GM12878 (cell line): ENCODE measurements around the gene AMBP. TPM values are rescaled to one million over a fixed set of nuclear protein-coding genes. Genes with fewer than 3 reads are reported as not detected.
A peak's percentile ranks its signal among the peaks of the same experiment; 100 is the strongest.

Experiments
- ATAC-seq: fragments of 200-7000 bp; cut with Tn5 transposase; 3 replicates; pipeline ENCODE4 v1.9.1; 2020; ENCODE audit warnings: mild to moderate bottlenecking, moderate library complexity
- BruUV-seq: library from RNA; stranded (reverse); fragments of 400-500 nt; replicated peaks from 2 replicates; lab custom pipeline; 2021; lab: Mats Ljungman, UMichigan
- CTCF ChIA-PET: fragments of 300-600 bp; sonication (Branson Sonifier 250); formaldehyde crosslinking; extraction: SDS; loops from one replicate; lab custom pipeline; 2021; ENCODE audit warnings: inconsistent platforms; lab: Yijun Ruan, JAX
- POLR2A ChIA-PET: fragments of 350-600 bp; formaldehyde crosslinking; extraction: SDS; loops from one replicate; lab custom pipeline; 2021; ENCODE audit warnings: inconsistent platforms; lab: Charles Lee
- RAD21 ChIA-PET: fragments of 300-600 bp; sonication (Branson Sonifier 250); formaldehyde crosslinking; loops from one replicate; lab custom pipeline; 2023; ENCODE audit warnings: antibody characterized with exemption; ENCODE audit not compliant: unreplicated experiment; lab: Charles Lee
- SMC1A ChIA-PET: fragments of 300-600 bp; sonication (Branson Sonifier 250); formaldehyde crosslinking; loops from one replicate; lab custom pipeline; 2023; ENCODE audit not compliant: unreplicated experiment, uncharacterized antibody; lab: Charles Lee
- DNase-seq: peaks from one replicate; pipeline ENCODE4 v3.0.0-alpha.2; 2011; ENCODE audit warnings: low read depth, low spot score
- FAIRE-seq: peaks from 3 replicates; lab custom pipeline; 2011; peaks lifted over from hg19 to GRCh38; lab: Jason Lieb, UNC
- H2AFZ ChIP-seq: 2 replicates; pipeline ENCODE4 v1.6.0; 2011; ENCODE audit warnings: low read depth, low read length, control low read depth; ENCODE audit not compliant: control insufficient read depth
- H3K27ac ChIP-seq: 2 replicates; pipeline ENCODE4 v1.5.1; 2011; ENCODE audit warnings: control low read depth; ENCODE audit not compliant: control insufficient read depth, insufficient read depth
- H3K27me3 ChIP-seq, 2 experiments: replicated peaks in 1 of 2; 2 replicates each; pipeline versions ENCODE4 v1.6.0 to v1.6.1; 2011; ENCODE audit warnings: low read length in 1 of 2; ENCODE audit not compliant: control insufficient read depth in 2 of 2, insufficient read depth in 2 of 2
- H3K36me3 ChIP-seq, 2 experiments: 2 replicates each; pipeline ENCODE4 v1.5.1; 2011; ENCODE audit warnings: low read length in 1 of 2; ENCODE audit not compliant: control insufficient read depth in 2 of 2, insufficient read depth in 2 of 2
- H3K4me1 ChIP-seq: 2 replicates; pipeline ENCODE4 v1.6.1; 2011; ENCODE audit warnings: mild to moderate bottlenecking, low read length, moderate library complexity, mixed read lengths; ENCODE audit not compliant: control insufficient read depth, insufficient read depth
- H3K4me2 ChIP-seq: 2 replicates; pipeline ENCODE4 v1.6.0; 2011; ENCODE audit warnings: control low read depth; ENCODE audit not compliant: control insufficient read depth, insufficient read depth
- H3K4me3 ChIP-seq: fragments of 200-600 bp; sonication (generic); 2 replicates; pipeline ENCODE4 v1.5.1; 2016
- H3K79me2 ChIP-seq: 2 replicates; pipeline ENCODE4 v1.6.0; 2011; ENCODE audit warnings: low read length; ENCODE audit not compliant: control insufficient read depth, insufficient read depth
- H3K9ac ChIP-seq: 2 replicates; pipeline ENCODE4 v1.8.0; 2011; ENCODE audit warnings: low read length, control low read depth, mixed read lengths; ENCODE audit not compliant: control insufficient read depth, insufficient read depth
- H3K9me3 ChIP-seq: replicated peaks from 3 replicates; pipeline ENCODE4 v1.5.1; 2011; ENCODE audit warnings: mild to moderate bottlenecking, low read length; ENCODE audit not compliant: control insufficient read depth, insufficient read depth
- H4K20me1 ChIP-seq: 2 replicates; pipeline ENCODE4 v1.6.0; 2011; ENCODE audit not compliant: control insufficient read depth, insufficient read depth
- ATF2 ChIP-seq: IDR thresholded peaks from 2 replicates; pipeline ENCODE4 v1.6.1; 2012; ENCODE audit warnings: low read length, inconsistent platforms
- DPF2 ChIP-seq: fragments of 450-650 bp; IDR thresholded peaks from 2 replicates; pipeline ENCODE4 v1.6.1; 2017; ENCODE audit warnings: mild to moderate bottlenecking
- E4F1 ChIP-seq: fragments of 450-650 bp; IDR thresholded peaks from 2 replicates; pipeline ENCODE4 v1.6.1; 2018; ENCODE audit warnings: borderline replicate concordance, mild to moderate bottlenecking; ENCODE audit not compliant: partially characterized antibody
- EED ChIP-seq: sonication (generic); IDR thresholded peaks from 2 replicates; pipeline ENCODE4 v1.6.1; 2016; ENCODE audit warnings: antibody characterized with exemption, low read depth
- EZH2 ChIP-seq: IDR thresholded peaks from 2 replicates; pipeline ENCODE4 v1.6.1; 2012; ENCODE audit warnings: low read depth, mild to moderate bottlenecking, control low read depth, inconsistent platforms, low read length, borderline replicate concordance; ENCODE audit not compliant: control insufficient read depth
- FOXK2 ChIP-seq: fragments of 450-650 bp; IDR thresholded peaks from 2 replicates; pipeline ENCODE4 v1.6.1; 2017; ENCODE audit warnings: mild to moderate bottlenecking, moderate library complexity
- IRF4 ChIP-seq: IDR thresholded peaks from 2 replicates; pipeline ENCODE4 v1.6.1; 2011; ENCODE audit warnings: low read depth, low read length
- MLLT1 ChIP-seq: fragments of 450-650 bp; IDR thresholded peaks from 2 replicates; pipeline ENCODE4 v1.6.1; 2016; ENCODE audit warnings: mild to moderate bottlenecking
- RAD51 ChIP-seq: fragments of 450-650 bp; IDR thresholded peaks from 2 replicates; pipeline ENCODE4 v1.6.1; 2016; ENCODE audit warnings: moderate library complexity, mild to moderate bottlenecking, inconsistent platforms
- SPI1 ChIP-seq: IDR thresholded peaks from 2 replicates; pipeline ENCODE4 v1.6.1; 2011; ENCODE audit warnings: low read depth, mild to moderate bottlenecking, low read length, moderate library complexity, borderline replicate concordance; ENCODE audit not compliant: insufficient read depth
- WRNIP1 ChIP-seq: IDR thresholded peaks from 2 replicates; pipeline ENCODE4 v1.6.1; 2011; ENCODE audit warnings: low read depth, low read length, improper control_type of control experiment, borderline replicate concordance
- WGBS: methylation state at CpG from one replicate; pipeline ENCODE4 v1.1.6; 2016; ENCODE audit warnings: low lambda C conversion rate; ENCODE audit not compliant: insufficient replicate concordance, insufficient coverage; ENCODE audit errors: missing lambda C conversion rate; 5-methylcytosine and 5-hydroxymethylcytosine counted together
- in situ Hi-C: fragments of 300-500 bp; cut with MboI; formaldehyde crosslinking; loops from 9 replicates; pipeline ENCODE4 v1.14.3; 2018; ENCODE audit warnings: mixed read lengths
- intact Hi-C: fragments of 100-400 bp; cut with micrococcal nuclease; formaldehyde crosslinking; loops from one replicate; pipeline ENCODE4 v1.14.2; 2022; ENCODE audit not compliant: unreplicated experiment
- polyA plus RNA-seq, 11 experiments: library from polyadenylated mRNA; depleted of rRNA in 4 of 11; unstranded in 6 of 11; stranded (reverse) in 5 of 11; fragments of >200 nt; fragmentation: Nextera tagmentation in 4 of 11; fragmentation: Illumina TruSeq in 1 of 11; extraction: Ambion mirVana in 4 of 11; extraction: Trizol in 1 of 11; gene quantifications; 1 replicate in 1 of 11; 2 replicates in 10 of 11; pipeline versions ENCODE4 v1.2.1 to v1.2.3, GENCODE V29; 2011 to 2016; ENCODE audit warnings: inconsistent platforms in 2 of 11, missing spikeins in 2 of 11, low read depth in 1 of 11
- total RNA-seq, 4 experiments: library from RNA; depleted of rRNA in 3 of 4; stranded (reverse); fragments of >200 nt in 3 of 4; fragmentation: Illumina TruSeq in 1 of 4; extraction: Trizol in 1 of 4; gene quantifications; 2 replicates each; pipeline versions ENCODE4 v1.2.1 to v1.2.3, GENCODE V29; 2013 to 2021

Gene AMBP
- total and polyA plus RNA-seq, 10 of the 15 experiments (the other 5 are each of a cell fraction or from before 2014, with no cell fraction given), result 0.11 to 2.3 (median 0.18) TPM; not detected in 7

- ChIA-PET SMC1A (no interaction called here), RAD21 (no interaction called here), CTCF (no interaction called here), POLR2A (no interaction called here)
- Histone ChIP-seq H3K36me3 (no peaks in the 10 kb centered on the region), H2AFZ (no peak overlapping the region), H3K9ac (no peak overlapping the region), H3K27ac (no peak overlapping the region), H3K9me3 (no peaks in the 10 kb centered on the region; the same call in 2 of the 3 replicates), H3K79me2 (no peaks in the 10 kb centered on the region), H3K4me3 (no peak overlapping the region), H3K27me3 (no peaks in the 10 kb centered on the region), H3K4me2 (no peak overlapping the region), H4K20me1 (no peaks in the 10 kb centered on the region), H3K4me1 (no peaks in the 10 kb centered on the region)
- BruUV-seq, result no TSS peak
- DNase-seq, result no peak
- 3% methylated on average over 13 of the region's 13 CpGs for WGBS
- no peak for TF ChIP-seq WRNIP1
- TF ChIP-seq ATF2, result no peak
- peak; percentile 7; the same call in 1 of the 2 replicates for TF ChIP-seq SPI1
- FAIRE-seq, result no peak
- intact Hi-C loops (no loop called here), in situ Hi-C loops (loop anchor here (25.0 kb wide), 1 partner anchor 565 kb away; the partner anchor contains the start of gene RGS3)
- ATAC-seq, result no peak
Measured at GRCh38 chr9:114027159-114027862, 50.8 kb downstream of the AMBP start.

GRCh38 chr9:114026335-114026734, 51.8 kb downstream of the AMBP start:
- in situ Hi-C loops, result loop anchor here (25.0 kb wide), 1 partner anchor 564 kb away; the partner anchor contains the start of gene RGS3
- no peak overlapping the region for H3K27ac ChIP-seq
- H3K4me1 ChIP-seq, result no peaks in the 10 kb centered on the region
- H3K9me3 ChIP-seq, result no peaks in the 10 kb centered on the region; the same call in 2 of the 3 replicates
- no peaks in the 10 kb centered on the region for H3K79me2 ChIP-seq
- H4K20me1 ChIP-seq, result no peaks in the 10 kb centered on the region
- no peak overlapping the region for H3K9ac ChIP-seq
- BruUV-seq, result no TSS peak
- intact Hi-C loops, result no loop called here
- H2AFZ ChIP-seq, result no peak overlapping the region
- no peak overlapping the region for H3K4me3 ChIP-seq
- CTCF ChIA-PET, result interaction anchor here (0.6 kb wide), 1 partner anchor 1179 kb away, joined by 4 read pairs; no protein-coding TSS in a partner anchor
- SMC1A ChIA-PET, result no interaction called here
- no peaks in the 10 kb centered on the region for H3K36me3 ChIP-seq
- ATAC-seq (no peak), FAIRE-seq (no peak), DNase-seq (no peak)
- H3K27me3 ChIP-seq, result no peaks in the 10 kb centered on the region
- RAD21 ChIA-PET, result no interaction called here
- no peak overlapping the region for H3K4me2 ChIP-seq
- 44% methylated on average over 4 of the region's 4 CpGs for WGBS
- POLR2A ChIA-PET, result no interaction called here
- TF ChIP-seq RAD51 (no peak), DPF2 (no peak), E4F1 (no peak), FOXK2 (no peak), MLLT1 (no peak), EZH2 (no peak), EED (no peak), IRF4 (no peak)
